HG02588 (cell line): ENCODE data around the gene ZNF606.
A peak's percentile ranks its signal among the peaks of the same experiment; 100 is the strongest.
"Not testable (repeated sequence)": the region's sequence is repeated elsewhere in the genome, so short reads cannot be mapped to it uniquely, and the experiment has no call there.

ENCODE experiments used
- ATAC-seq: cut with Tn5 transposase; IDR thresholded peaks from one replicate; pipeline ENCODE4 v1.9.1; 2021; ENCODE audit warnings: mild to moderate bottlenecking, moderate library complexity; ENCODE audit not compliant: unreplicated experiment

ZNF606 gene

GRCh38 chr19:58010507-58010906, 7.9 kb upstream of the ZNF606 start:
- no peak for ATAC-seq

- peak; percentile 51 for ATAC-seq
Measured at GRCh38 chr19:58009666-58010301, 7.2 kb upstream of the ZNF606 start.

- no peak for ATAC-seq
Measured at GRCh38 chr19:58009301-58009665, 6.7 kb upstream of the ZNF606 start.

- ATAC-seq = not testable (repeated sequence)
Measured at GRCh38 chr19:58008877-58009276, 6.3 kb upstream of the ZNF606 start.

- no peak for ATAC-seq
Measured at GRCh38 chr19:58007285-58007684, 4.7 kb upstream of the ZNF606 start.

GRCh38 chr19:58003174-58003828, 681 bp upstream of the ZNF606 start:
- peak; percentile 12 for ATAC-seq

GRCh38 chr19:58001895-58002369, 688 bp downstream of the ZNF606 start:
- ATAC-seq = peak; percentile 3

- ATAC-seq = no peak
Measured at GRCh38 chr19:58000677-58001076, 1.9 kb downstream of the ZNF606 start.

GRCh38 chr19:57992841-57993240, 9.8 kb downstream of the ZNF606 start:
- no peak for ATAC-seq

- ATAC-seq = no peak
Measured at GRCh38 chr19:57978586-57979289, 23.9 kb downstream of the ZNF606 start.

- no peak for ATAC-seq
Measured at GRCh38 chr19:57974434-57974833, 28.2 kb downstream of the ZNF606 start, which contains the start of gene C19orf18. Gene C19orf18 (minus strand): TSS chr19:57974534. CDS start chr19:57974432, 102 bp downstream.

GRCh38 chr19:57964761-57965160, 37.9 kb downstream of the ZNF606 start:
- no peak for ATAC-seq

GRCh38 chr19:57961785-57962184, 40.8 kb downstream of the ZNF606 start:
- no peak for ATAC-seq

- no peak for ATAC-seq
Measured at GRCh38 chr19:57954996-57955395, 47.6 kb downstream of the ZNF606 start.

- no peak for ATAC-seq
Measured at GRCh38 chr19:57949702-57950101, 52.9 kb downstream of the ZNF606 start.

GRCh38 chr19:57949296-57949695, 53.3 kb downstream of the ZNF606 start:
- no peak for ATAC-seq

- peak; percentile 81 for ATAC-seq
Measured at GRCh38 chr19:57947419-57948134, 55.0 kb downstream of the ZNF606 start, which contains the start of gene ZNF256. Gene ZNF256 (minus strand): TSS chr19:57947706. CDS start chr19:57947474, 232 bp downstream.

- ATAC-seq = peak; percentile 8
Measured at GRCh38 chr19:57947088-57947418, 55.6 kb downstream of the ZNF606 start.

GRCh38 chr19:57946316-57946715, 56.3 kb downstream of the ZNF606 start:
- no peak for ATAC-seq

GRCh38 chr19:57941593-57941992, 61.0 kb downstream of the ZNF606 start:
- no peak for ATAC-seq

GRCh38 chr19:57935731-57936130, 66.9 kb downstream of the ZNF606 start:
- ATAC-seq = no peak
